Suprapubic skin (tissue), 4 donors: ENCODE results near the gene MCM8.

Experiments
- CTCF ChIP-seq, 2 donors: fragments of 200-600 bp in 1 of 2; fragments of 450-650 bp in 1 of 2; sonication (generic) in 1 of 2; IDR thresholded peaks; one replicate each; pipeline ENCODE4 v1.5.1; 2016 to 2019; ENCODE audit warnings: antibody characterized with exemption in 2 of 2, mild to moderate bottlenecking in 1 of 2, moderate library complexity in 1 of 2
- POLR2A ChIP-seq, 2 donors: fragments of 450-650 bp; IDR thresholded peaks; one replicate each; pipeline ENCODE4 v1.6.1; 2017; ENCODE audit warnings: antibody characterized with exemption in 2 of 2, mild to moderate bottlenecking in 2 of 2, moderate library complexity in 2 of 2
- POLR2AphosphoS5 ChIP-seq, 3 donors: sonication (generic); formaldehyde crosslinking; IDR thresholded peaks; one replicate each; pipeline ENCODE4 v1.6.1; 2017; ENCODE audit warnings: antibody characterized with exemption in 3 of 3

GRCh38 chr20:5923493-5923892 is 27.0 kb upstream of the MCM8 start:
- TF ChIP-seq POLR2AphosphoS5 (IDR thresholded peaks at IDR 0.05): no peak
- no peak for TF ChIP-seq CTCF (IDR thresholded peaks at IDR 0.05)
- no peak for TF ChIP-seq POLR2A (IDR thresholded peaks at IDR 0.05)
